Mammary epithelial cell (primary cell): ENCODE results near the gene LIFR.

Experiments used
- CTCF ChIP-seq, 2 donors: IDR thresholded peaks in 1 of 2; conservative IDR thresholded peaks in 1 of 2; 2 replicates each; pipeline ENCODE4 v1.5.1; 2011 to 2012; ENCODE audit warnings: inconsistent platforms in 2 of 2, low read length in 2 of 2, mild to moderate bottlenecking in 2 of 2, control low read depth in 1 of 2, low read depth in 1 of 2; ENCODE audit not compliant: insufficient read depth in 1 of 2; ENCODE audit errors: extremely low read depth in 1 of 2
- EZH2 ChIP-seq: IDR thresholded peaks from 2 replicates; pipeline ENCODE4 v1.6.1; 2012; ENCODE audit warnings: low read length, inconsistent platforms, borderline replicate concordance

- no peak for TF ChIP-seq CTCF (conservative IDR thresholded peaks at IDR 0.05 in 1 of 2, IDR thresholded peaks at IDR 0.05 in 1 of 2; ENCODE audit: extremely low read depth in 1 of 2, insufficient read depth in 1 of 2, low read depth in 1 of 2, low read length in 2 of 2)
- TF ChIP-seq EZH2 = no peak
Observed at GRCh38 chr5:38506302-38506701, 50.1 kb downstream of the LIFR start.
